Osteocyte (in vitro differentiated cells): Measurements from ENCODE around the gene HRCT1. TPM values are rescaled to one million over a fixed set of nuclear protein-coding genes. Genes with fewer than 3 reads are reported as not detected.
A peak's percentile ranks its signal among the peaks of the same experiment; 100 is the strongest.

ENCODE experiments used
- DNase-seq: peaks from one replicate; pipeline ENCODE4 v3.0.0; 2021; ENCODE audit warnings: mixed read lengths; ENCODE audit not compliant: unreplicated experiment; ENCODE audit errors: extremely low spot score
- H3K27ac Mint-ChIP-seq: one replicate; pipeline ENCODE4 v1.8.0; 2021; ENCODE audit warnings: mild to moderate bottlenecking, mixed read lengths; ENCODE audit not compliant: unreplicated experiment
- H3K27me3 Mint-ChIP-seq: one replicate; pipeline ENCODE4 v1.8.0; 2021; ENCODE audit warnings: mixed read lengths; ENCODE audit not compliant: unreplicated experiment
- H3K36me3 Mint-ChIP-seq: one replicate; pipeline ENCODE4 v1.8.0; 2021; ENCODE audit warnings: mixed read lengths; ENCODE audit not compliant: unreplicated experiment
- H3K4me1 Mint-ChIP-seq: one replicate; pipeline ENCODE4 v1.8.0; 2021; ENCODE audit warnings: mixed read lengths; ENCODE audit not compliant: unreplicated experiment
- H3K4me3 Mint-ChIP-seq: one replicate; pipeline ENCODE4 v1.8.0; 2021; ENCODE audit warnings: mild to moderate bottlenecking, moderate library complexity, mixed read lengths; ENCODE audit not compliant: unreplicated experiment
- H3K9me3 Mint-ChIP-seq: one replicate; pipeline ENCODE4 v1.8.0; 2021; ENCODE audit warnings: mixed read lengths; ENCODE audit not compliant: unreplicated experiment
- CTCF ChIP-seq: fragments of 200-600 bp; sonication (generic); IDR thresholded peaks from 2 replicates; pipeline ENCODE4 v1.5.0; 2021; ENCODE audit warnings: antibody characterized with exemption, mild to moderate bottlenecking, moderate library complexity
- total RNA-seq: library from RNA; stranded (reverse); gene quantifications from 2 replicates; pipeline ENCODE4 v1.2.1, GENCODE V29; 2021

HRCT1 gene
- total RNA-seq, 1 donor from 2014 or later: 3.7 TPM

GRCh38 chr9:35915681-35916294 lies 9.8 kb downstream of the HRCT1 start:
- Mint-ChIP-seq H3K4me3 (no peak overlapping the region), H3K36me3 (no peaks in the 10 kb centered on the region), H3K27me3 (no peaks in the 10 kb centered on the region), H3K4me1 (peaks cover 30% of the 10 kb centered on the region), H3K27ac (no peak overlapping the region), H3K9me3 (no peaks in the 10 kb centered on the region)
- no peak for TF ChIP-seq CTCF
- no peak for DNase-seq

- DNase-seq: no peak
- no peaks in the 10 kb centered on the region for H3K36me3 Mint-ChIP-seq
- no peak overlapping the region for H3K27ac Mint-ChIP-seq
- no peak overlapping the region for H3K4me3 Mint-ChIP-seq
- peaks cover 18% of the 10 kb centered on the region for H3K4me1 Mint-ChIP-seq
- no peaks in the 10 kb centered on the region for H3K9me3 Mint-ChIP-seq
- no peaks in the 10 kb centered on the region for H3K27me3 Mint-ChIP-seq
- TF ChIP-seq CTCF: no peak
These were observed 11.3 kb downstream of the HRCT1 start for GRCh38 chr9:35917261-35917660.

GRCh38 chr9:35918780-35919179 lies 12.8 kb downstream of the HRCT1 start:
- Mint-ChIP-seq H3K4me3 (no peak overlapping the region), H3K4me1 (peaks cover 25% of the 10 kb centered on the region), H3K9me3 (no peaks in the 10 kb centered on the region), H3K36me3 (no peaks in the 10 kb centered on the region), H3K27ac (no peak overlapping the region), H3K27me3 (no peaks in the 10 kb centered on the region)
- no peak for TF ChIP-seq CTCF
- DNase-seq: no peak

- Mint-ChIP-seq H3K27me3 (no peaks in the 10 kb centered on the region), H3K27ac (peak overlapping the region; percentile 40), H3K9me3 (no peaks in the 10 kb centered on the region), H3K4me1 (peaks cover 31% of the 10 kb centered on the region), H3K36me3 (no peaks in the 10 kb centered on the region), H3K4me3 (no peak overlapping the region)
- DNase-seq: no peak
- TF ChIP-seq CTCF: no peak
These were observed 13.4 kb downstream of the HRCT1 start for GRCh38 chr9:35919212-35920008.

- no peak for TF ChIP-seq CTCF
- Mint-ChIP-seq H3K9me3 (no peaks in the 10 kb centered on the region), H3K36me3 (no peaks in the 10 kb centered on the region), H3K27ac (no peak overlapping the region), H3K27me3 (no peaks in the 10 kb centered on the region), H3K4me3 (no peak overlapping the region), H3K4me1 (peaks cover 37% of the 10 kb centered on the region)
- DNase-seq: no peak
These were observed 14.1 kb downstream of the HRCT1 start for GRCh38 chr9:35920051-35920620.
